ENCODE data around the gene PSMD1.

DNA sequence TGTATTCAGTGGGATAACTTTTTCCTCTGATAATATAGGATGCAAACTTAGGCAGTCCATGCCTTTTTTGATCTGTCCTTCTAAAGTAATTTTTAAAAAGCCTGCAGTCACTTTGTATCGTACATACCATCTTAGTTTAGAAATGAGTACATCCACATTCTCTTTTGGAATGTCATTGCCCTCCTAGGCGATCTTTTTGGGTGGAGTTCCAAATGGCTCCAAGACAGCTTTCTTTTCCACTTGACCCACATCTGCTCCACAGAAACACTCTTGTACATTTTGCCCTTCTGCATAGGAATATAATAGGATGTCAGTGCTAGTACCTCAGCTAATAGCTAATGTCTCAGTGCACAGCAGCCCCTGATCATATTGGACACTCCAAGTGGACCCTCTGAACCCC, 90.0 kb downstream of the PSMD1 start:
- TF ChIP-seq RARB (CRISPR knock-in tag; IDR thresholded peaks at IDR 0.05): no peak
- TF ChIP-seq BACH2 (CRISPR knock-in tag; IDR thresholded peaks at IDR 0.05; ENCODE audit: borderline replicate concordance): no peak
- TF ChIP-seq ARNTL (CRISPR knock-in tag; IDR thresholded peaks at IDR 0.05; ENCODE audit: borderline replicate concordance, low read depth): no peak
